Measurements from ENCODE around the gene CWC27. TPM values are rescaled to one million over a fixed set of nuclear protein-coding genes. Genes with fewer than 3 reads are reported as not detected.

CWC27 gene
- total and polyA plus RNA-seq, 9 of the 15 experiments (the other 6 are each of a cell fraction or from before 2014, with no cell fraction given), result 19.7 to 49.3 (median 38.3) TPM

DNA sequence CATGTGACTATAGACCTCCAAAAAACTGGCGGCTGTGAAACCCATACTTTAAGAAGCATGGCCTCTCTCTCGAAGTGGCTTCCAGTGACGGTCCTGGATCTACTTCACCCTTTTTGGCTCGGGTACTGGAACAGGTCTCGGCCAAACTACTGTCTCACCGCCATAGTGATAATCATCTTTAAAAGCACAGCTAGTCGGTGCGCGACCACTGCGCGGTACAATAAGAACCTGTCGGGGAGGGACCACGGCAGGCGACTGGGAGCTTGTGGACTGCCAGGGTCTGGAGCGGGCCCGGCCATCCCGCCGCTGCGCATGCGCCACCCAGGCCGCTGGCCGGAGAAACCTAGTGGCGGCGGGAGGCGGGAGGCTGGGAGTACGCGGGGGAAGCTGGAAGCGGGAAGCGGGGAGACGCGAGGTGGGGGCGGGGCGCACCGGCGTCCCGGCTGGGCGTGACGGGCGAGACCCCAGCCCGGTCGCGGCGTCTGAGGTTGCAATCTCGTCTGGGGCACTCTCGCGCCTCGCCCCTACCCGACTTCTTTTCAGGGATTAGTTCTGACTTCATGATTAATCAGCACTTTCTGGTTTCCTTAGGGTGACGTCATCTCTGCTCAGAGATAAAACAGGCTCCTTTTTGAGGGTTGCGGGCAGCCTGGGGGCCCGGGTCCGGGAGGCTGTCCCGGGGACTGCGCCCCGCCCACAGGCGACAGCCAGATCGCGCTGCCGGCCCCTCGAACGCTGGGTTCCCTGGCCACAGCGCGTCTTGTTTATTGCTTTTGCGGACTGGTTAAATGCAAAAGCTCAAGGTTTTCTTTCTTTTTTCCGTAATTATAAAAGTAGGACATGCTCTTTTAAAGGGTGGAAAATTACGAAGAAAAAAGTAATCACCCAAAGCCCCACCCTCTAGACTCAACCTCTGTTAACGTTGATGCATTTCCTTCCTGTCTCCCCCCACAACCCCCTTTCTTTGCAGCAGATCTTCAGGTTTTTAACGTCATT is 266.8 kb downstream of the CWC27 start (continued):
- TF ChIP-seq, protein P1, sequence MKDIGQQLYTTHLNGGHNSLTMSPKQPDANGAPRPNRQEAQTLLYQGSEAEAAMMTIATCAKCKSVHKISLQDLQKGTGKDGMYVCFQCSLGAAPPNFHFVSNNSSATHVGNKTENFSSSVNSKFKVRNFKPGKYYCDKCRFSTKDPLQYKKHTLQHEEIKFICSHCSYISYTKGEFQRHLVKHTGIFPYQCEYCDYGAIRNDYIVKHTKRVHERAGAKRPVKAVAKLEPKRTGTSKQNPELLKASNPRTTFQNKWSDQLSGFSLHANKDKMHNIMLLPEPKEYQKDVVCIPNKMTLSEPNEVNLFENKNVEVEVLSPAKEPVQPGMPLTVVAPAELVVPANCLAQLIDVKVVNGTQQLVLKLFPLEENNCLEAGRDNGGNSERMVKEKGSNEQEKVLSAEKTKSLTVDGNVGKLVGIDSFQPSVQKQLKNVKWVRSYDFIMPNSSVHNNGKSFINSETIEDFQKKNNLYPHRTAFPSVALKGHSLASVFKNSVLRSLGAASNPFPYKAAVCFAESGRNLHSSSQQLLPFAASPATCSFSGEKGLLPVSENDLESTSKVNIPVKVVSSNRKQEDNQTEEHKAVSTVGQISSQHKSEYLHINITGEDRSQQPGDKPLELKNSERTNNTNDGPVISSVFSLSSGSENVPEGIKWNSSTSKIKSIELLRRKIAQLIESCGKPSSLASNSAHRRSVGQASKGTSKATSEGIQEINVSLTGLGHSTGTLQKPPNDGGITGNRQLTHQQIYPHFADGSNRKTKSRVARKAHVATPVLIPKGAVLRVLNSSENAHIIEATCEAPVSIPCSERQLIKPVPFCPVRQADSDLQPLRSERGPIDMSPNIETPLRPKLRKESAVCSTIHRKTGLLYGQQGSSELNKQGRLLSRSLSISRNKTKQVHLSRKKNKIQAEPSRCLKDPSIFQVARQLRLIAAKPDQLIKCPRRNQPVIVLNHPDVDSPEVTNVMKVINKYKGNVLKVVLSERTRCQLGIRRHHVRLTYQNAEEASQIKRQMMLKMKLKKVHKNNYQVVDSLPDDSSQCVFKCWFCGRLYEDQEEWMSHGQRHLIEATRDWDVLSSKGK (CRISPR knock-in tag; IDR thresholded peaks at IDR 0.05), result no peak
- TF ChIP-seq, protein P2, sequence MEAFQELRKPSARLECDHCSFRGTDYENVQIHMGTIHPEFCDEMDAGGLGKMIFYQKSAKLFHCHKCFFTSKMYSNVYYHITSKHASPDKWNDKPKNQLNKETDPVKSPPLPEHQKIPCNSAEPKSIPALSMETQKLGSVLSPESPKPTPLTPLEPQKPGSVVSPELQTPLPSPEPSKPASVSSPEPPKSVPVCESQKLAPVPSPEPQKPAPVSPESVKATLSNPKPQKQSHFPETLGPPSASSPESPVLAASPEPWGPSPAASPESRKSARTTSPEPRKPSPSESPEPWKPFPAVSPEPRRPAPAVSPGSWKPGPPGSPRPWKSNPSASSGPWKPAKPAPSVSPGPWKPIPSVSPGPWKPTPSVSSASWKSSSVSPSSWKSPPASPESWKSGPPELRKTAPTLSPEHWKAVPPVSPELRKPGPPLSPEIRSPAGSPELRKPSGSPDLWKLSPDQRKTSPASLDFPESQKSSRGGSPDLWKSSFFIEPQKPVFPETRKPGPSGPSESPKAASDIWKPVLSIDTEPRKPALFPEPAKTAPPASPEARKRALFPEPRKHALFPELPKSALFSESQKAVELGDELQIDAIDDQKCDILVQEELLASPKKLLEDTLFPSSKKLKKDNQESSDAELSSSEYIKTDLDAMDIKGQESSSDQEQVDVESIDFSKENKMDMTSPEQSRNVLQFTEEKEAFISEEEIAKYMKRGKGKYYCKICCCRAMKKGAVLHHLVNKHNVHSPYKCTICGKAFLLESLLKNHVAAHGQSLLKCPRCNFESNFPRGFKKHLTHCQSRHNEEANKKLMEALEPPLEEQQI (IDR thresholded peaks at IDR 0.05), result peak; percentile 56; the same call in 1 of the 2 replicates
- TF ChIP-seq CEBPB (tag; IDR thresholded peaks at IDR 0.05) (peak; percentile 40), ZNF384 (IDR thresholded peaks at IDR 0.05; ENCODE audit: low read depth, low read length) (no peak), NBN (IDR thresholded peaks at IDR 0.05; ENCODE audit: low read depth) (peak; percentile 56; the same call in 1 of the 2 replicates), MEF2D (tag; conservative IDR thresholded peaks at IDR 0.05; ENCODE audit: low read depth) (no peak), NCOA4 (IDR thresholded peaks at IDR 0.05; ENCODE audit: partially characterized antibody) (no peak), NFATC3 (IDR thresholded peaks at IDR 0.05) (no peak), RB1 (IDR thresholded peaks at IDR 0.05; ENCODE audit: low read depth) (peak; percentile 92), EGR1 (conservative IDR thresholded peaks at IDR 0.05) (peak; percentile 66), IFI16 (CRISPR knock-in tag; IDR thresholded peaks at IDR 0.05) (no peak), MTA1 (IDR thresholded peaks at IDR 0.05; ENCODE audit: borderline replicate concordance) (peak; percentile 44; the same call in 1 of the 2 replicates), SMARCC2 (IDR thresholded peaks at IDR 0.05; ENCODE audit: low read depth) (peak; percentile 65; the same call in 1 of the 2 replicates), POLR2AphosphoS5 (IDR thresholded peaks at IDR 0.05; ENCODE audit: control insufficient read depth, insufficient read depth, low read depth, low read length) (peak; percentile 39), NRF1 (conservative IDR thresholded peaks at IDR 0.05 in 1 of 2, IDR thresholded peaks at IDR 0.05 in 1 of 2) (peak; percentile 98 to 99), LARP7 (IDR thresholded peaks at IDR 0.05) (no peak), ELF1 (tag; IDR thresholded peaks at IDR 0.05) (peak; percentile 45; the same call in 1 of the 2 replicates), COPS2 (conservative IDR thresholded peaks at IDR 0.05) (no peak), PHB (CRISPR knock-in tag; IDR thresholded peaks at IDR 0.05) (no peak), SRSF3 (IDR thresholded peaks at IDR 0.05; ENCODE audit: insufficient read depth, low read length) (no peak), NFIC (IDR thresholded peaks at IDR 0.05) (peak; percentile 20; the same call in 1 of the 2 replicates)
- TF ChIP-seq, protein P3, sequence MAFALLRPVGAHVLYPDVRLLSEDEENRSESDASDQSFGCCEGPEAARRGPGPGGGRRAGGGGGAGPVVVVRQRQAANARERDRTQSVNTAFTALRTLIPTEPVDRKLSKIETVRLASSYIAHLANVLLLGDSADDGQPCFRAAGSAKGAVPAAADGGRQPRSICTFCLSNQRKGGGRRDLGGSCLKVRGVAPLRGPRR (CRISPR knock-in tag; IDR thresholded peaks at IDR 0.05), result 0 out of 2 replicates have a peak, but pooled peaks have one; percentile 41

All from K562 (cell line).